WTC11 (cell line): Measurements from ENCODE around the gene EYS.

Experiments used
- ATF2 ChIP-seq: sonication (generic); formaldehyde crosslinking; IDR thresholded peaks from 2 replicates; pipeline ENCODE4 v1.8.1; 2022; ENCODE audit warnings: low read depth, missing genetic modification reagents, borderline replicate concordance
- ATF3 ChIP-seq: sonication (generic); formaldehyde crosslinking; conservative IDR thresholded peaks from 2 replicates; pipeline ENCODE4 v1.8.1; 2022; ENCODE audit warnings: mild to moderate bottlenecking, missing genetic modification reagents
- CTCF ChIP-seq: fragments of 200-600 bp; IDR thresholded peaks from 2 replicates; pipeline ENCODE4 v1.8.0; 2022; ENCODE audit warnings: antibody characterized with exemption
- E2F1 ChIP-seq: sonication (generic); formaldehyde crosslinking; IDR thresholded peaks from 2 replicates; pipeline ENCODE4 v1.8.0; 2022; ENCODE audit warnings: mild to moderate bottlenecking, missing genetic modification reagents
- ELF4 ChIP-seq: sonication (generic); formaldehyde crosslinking; IDR thresholded peaks from 2 replicates; pipeline ENCODE4 v1.8.1; 2022; ENCODE audit warnings: low read depth, mild to moderate bottlenecking, moderate library complexity, missing genetic modification reagents
- ZNF138 ChIP-seq: sonication (generic); formaldehyde crosslinking; conservative IDR thresholded peaks from 2 replicates; pipeline ENCODE4 v1.8.1; 2022; ENCODE audit warnings: mild to moderate bottlenecking, moderate library complexity, missing genetic modification reagents

- TF ChIP-seq ELF4 (CRISPR knock-in tag) (no peak), ATF2 (CRISPR knock-in tag) (no peak), ATF3 (CRISPR knock-in tag) (no peak), ZNF138 (CRISPR knock-in tag) (no peak), E2F1 (CRISPR knock-in tag) (no peak), CTCF (no peak)
Observed at GRCh38 chr6:64786736-64787135, 920.3 kb downstream of the EYS start.
